ENCODE measurements around the gene SPAG7.

- TF ChIP-seq POLR2A (IDR thresholded peaks at IDR 0.05) (no peak), CTCF (IDR thresholded peaks at IDR 0.05) (no peak)
Measured at GRCh38 chr17:4938688-4939545, 28.7 kb downstream of the SPAG7 start.

Data from breast epithelium (tissue), 3 donors.